T-helper 2 cell (primary cell): Measurements from ENCODE around the gene SCG5.

ENCODE experiments used
- DNase-seq, 5 experiments: peaks; one replicate each; pipeline versions ENCODE4 v3.0.0 to v3.0.0-alpha.2; 2012 to 2022

Gene SCG5

DNA sequence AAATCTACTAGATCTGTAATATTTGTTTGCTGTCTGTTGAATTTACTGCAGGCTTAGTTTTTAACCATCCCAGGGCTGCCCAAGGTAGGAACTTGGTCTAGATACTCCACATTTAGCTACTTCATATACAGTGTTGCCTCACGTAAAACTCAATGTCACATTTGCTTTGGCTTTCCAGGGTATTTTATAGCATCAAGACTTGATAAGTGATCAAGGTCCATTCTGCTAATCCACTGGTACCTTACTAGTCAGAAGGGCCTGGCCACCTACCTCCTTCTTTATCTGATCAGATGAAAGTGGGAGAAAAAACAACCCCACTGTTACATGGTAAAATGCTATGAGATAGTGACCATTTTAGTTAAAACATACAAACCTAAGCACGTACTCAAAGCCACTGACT is 50.8 kb downstream of the SCG5 start:
- no peak for DNase-seq

DNA sequence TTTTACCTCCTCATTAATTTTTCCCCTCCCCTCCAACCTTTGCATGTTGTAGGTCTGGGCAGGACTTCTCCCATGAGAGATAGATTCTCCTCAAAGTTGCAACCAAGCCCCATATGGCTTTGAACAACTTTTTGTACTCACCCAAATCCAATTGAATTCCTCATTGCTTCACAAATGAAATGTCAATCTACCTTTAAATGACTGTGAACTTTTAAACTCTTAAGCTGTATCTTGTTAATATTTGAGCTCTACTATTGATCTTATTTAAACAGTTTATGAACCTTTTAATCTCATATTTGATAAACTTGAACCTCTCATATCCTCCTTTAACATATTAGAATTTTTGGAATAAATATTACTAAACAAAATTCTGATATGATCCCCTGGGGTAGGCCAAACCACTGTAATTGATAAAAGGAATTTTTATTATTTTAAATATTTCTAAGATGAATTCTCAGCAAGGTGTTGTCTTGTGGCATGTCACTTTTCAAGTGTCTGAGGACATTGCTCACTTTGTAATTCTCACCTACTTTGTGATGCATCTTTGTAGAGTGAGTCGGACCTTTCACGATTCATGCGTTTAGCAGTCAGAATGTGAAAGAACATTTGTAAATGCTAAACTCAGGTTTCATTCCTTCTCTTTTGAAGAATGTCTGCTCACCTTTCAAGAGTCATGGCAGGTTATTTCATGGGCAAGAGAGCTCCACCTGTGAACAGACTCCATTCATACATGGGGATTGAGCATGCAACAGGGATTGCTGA is 52.9 kb downstream of the SCG5 start:
- DNase-seq, result no peak

DNA sequence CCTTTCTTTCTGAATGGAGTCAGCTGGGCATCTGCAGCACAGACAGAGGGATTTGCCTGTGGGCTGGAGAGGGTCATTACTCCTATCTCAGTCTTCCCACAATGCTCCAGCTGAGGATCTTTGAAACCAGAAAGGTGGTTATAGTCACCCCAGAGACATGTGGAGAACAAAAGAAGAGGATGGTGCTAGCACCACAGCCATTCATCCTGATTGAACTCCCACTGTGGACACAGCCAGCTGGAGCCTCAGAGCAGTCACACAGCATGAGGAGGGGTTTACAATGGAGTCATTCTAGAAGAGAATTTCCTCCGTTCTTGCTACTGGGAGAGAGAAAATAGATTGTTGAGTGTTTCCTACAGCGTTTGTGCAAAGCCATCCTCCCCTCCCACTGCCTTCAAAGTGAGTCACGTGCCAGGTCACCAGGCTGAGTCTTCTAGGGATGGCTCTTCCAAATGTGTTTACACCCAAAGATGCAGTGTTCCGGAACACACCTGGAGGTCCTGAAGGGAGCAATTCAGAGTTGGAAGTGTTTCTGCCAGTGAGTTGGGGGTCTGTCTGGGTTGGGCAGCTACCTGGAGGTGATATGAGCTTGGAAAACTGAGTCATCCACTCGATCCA is 57.4 kb downstream of the SCG5 start:
- no peak for DNase-seq

DNA sequence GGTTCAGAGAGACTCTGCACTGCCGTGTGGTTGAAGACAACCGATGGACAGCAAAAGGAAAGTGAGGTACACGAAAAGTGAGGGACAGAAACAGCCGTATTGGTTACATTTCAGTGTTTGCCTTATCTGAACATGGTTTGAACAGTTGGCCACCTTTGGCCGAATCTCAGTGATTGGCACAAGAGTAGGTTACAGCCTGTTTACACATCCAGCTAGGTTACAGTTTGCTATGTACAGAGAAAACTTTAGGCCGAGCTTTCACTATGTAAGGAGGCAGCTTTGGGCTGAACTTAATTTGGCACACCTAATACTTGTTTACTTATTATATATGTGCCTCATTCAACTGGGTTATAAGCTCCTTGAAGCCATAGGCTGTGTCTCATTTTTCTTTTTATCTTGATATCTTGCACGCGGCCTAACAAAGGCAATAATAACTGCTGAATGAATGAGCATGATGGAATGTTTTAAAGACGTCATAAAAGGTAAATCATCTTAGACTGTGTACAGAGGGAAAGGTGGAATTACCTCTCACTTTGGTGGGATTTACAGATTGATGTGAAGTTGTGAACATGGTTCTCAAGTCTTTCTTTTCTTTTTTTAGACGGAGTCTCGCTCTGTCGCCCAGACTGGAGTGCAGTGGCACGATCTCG is 59.1 kb downstream of the SCG5 start:
- DNase-seq, result no peak

DNA sequence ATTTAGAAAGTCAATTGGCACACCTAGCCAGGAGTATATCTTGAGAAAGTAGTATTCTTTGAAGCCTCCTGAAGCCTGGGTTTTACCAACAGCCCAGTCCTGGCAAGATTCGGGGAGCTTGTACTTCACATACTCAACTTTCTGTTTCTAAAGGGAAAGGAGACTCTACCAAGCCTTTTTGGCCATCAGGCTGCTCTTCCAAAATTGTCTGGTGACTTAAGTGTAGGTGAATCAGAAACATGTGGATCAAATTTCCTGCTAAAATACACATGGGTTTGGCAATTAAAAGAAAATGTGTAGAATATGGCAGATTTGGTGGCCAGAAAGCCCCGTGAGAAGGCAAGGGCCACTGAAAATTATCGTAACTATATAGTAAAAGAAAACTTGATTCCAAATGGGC is 60.4 kb downstream of the SCG5 start:
- no peak for DNase-seq

DNA sequence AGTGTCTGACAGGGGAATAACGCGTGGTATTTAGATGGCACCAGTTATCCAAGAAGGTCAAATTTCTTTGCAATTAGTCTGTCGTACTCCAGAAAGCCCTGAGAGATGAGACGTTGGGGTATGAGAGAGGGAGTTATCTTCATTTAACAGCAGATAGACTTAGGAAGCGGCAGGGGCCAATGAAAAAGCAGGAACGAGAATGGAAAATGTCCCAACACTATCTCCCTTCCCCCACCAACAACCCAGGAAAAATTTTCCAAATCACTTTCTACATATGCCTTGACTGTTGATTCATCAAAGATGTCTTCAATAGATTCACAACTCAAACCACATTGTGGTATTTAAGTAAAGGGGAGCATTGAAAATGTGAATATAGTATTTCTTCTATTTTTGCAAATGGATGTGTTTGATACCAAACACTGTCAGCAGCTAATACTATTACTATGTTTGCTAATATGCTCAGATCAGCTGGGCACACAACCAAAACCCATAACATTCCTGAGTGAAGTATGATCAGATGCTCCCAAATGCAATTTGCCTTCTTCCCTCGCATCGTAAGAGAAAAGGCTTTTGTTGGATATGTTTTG is 63.0 kb downstream of the SCG5 start:
- no peak for DNase-seq

DNA sequence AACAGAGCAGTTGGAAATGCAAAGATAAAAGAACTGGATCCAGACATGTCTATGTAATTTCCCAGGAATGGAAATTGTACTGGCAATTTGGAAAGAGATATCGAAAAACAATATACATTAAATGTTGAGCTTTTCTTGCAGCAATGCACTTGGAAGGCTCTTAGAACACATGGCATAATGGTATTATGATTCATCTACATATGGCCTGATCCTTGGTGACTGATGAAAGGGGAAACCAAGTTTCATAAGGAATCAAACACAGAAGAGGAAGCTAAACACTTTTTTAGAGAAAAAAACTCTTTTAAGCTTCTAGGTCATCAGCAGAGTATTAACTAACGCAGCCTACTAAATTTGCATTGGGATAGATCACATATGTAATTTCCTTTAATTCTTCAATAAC is 63.9 kb downstream of the SCG5 start:
- DNase-seq, result no peak

DNA sequence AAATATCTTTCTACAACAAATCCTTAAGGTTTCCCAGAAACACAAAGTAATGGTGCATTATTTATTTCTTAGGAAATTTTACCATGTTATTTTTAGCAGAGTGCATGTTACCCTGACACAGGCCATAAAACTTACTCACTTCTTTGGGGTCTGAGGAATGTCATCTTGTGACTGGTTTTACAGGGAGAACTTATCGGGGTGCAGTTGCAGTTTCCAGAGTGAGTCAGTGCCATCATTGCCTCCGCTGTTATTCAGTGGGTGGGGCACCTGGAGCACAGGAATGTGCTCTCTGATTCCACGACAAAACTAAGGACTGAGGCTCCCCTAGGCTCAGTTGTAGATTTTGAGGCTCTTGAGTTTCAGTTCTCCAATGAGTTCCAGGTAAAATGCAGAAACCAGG is 65.2 kb downstream of the SCG5 start:
- DNase-seq, result no peak

DNA sequence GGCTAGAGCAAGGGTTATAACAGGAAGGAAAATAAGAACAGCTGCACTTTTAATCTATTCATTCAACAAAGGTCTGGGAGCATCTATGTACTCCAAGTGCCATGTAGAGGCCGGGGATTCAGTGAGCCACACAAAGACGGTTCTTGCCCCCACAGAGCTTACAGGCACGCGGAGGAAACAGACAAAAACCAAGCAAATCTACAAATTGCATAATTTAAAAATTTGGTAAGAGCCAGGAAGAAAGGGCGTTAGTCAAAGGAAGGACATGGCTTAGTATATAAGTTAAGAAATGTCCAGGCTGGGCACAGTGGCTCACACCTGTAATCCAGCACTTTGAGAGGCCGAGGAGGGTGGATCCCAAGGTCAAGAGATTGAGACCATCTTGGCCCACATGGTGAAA is 65.9 kb downstream of the SCG5 start:
- DNase-seq, result no peak

DNA sequence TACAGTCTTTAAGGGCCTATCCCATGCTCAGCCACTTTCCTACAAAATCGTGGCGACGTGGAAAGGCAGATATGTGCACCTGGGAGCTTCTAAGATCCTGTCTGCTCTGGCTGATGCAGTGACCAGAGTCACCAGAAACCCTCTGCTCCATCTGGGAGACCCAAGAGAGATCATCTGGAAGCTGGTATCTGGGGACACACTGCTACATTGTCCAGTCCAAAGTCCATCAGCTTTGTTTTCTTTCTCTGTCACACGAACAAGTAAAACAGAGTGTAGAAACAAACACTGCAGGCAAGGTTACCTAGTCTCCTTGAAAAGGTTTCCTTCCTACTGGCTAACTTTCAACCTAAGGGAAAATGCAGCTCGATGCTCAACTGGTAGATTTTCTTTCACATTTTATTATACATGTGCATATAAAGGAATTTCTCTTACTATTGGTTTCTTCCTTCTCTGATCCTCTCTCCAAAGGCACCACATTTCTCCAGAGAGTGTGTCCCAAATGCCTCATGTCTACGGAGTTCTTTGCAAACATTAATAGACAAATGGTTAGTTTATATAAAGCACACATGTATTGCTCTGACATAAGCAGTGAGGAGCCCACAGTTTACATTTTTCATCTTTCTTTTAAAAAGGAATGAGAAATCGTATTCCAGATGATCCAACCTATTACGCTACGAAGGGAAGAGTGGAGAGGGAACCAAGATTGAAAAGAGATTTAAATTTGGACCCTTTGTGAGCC is 68.0 kb downstream of the SCG5 start:
- DNase-seq, result no peak

DNA sequence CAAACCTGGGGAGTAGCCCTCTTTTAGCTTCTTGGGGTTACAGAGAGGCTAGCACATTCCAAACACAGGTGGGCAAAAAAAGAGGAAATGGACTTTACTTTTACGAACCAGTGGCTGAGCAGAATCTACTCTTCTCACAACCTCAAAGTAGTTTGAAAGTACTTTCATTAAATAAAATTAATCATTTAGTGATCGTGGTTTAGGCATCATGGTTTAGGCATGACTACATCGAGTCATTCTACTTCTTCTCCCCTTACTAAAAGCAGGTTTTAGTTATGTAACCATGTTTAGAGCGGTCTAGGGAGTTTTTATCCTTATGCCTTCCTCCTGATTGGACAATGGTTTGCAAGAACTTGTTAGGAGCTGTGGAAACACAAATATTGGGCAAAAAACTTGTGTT is 73.8 kb downstream of the SCG5 start:
- DNase-seq, result no peak

DNA sequence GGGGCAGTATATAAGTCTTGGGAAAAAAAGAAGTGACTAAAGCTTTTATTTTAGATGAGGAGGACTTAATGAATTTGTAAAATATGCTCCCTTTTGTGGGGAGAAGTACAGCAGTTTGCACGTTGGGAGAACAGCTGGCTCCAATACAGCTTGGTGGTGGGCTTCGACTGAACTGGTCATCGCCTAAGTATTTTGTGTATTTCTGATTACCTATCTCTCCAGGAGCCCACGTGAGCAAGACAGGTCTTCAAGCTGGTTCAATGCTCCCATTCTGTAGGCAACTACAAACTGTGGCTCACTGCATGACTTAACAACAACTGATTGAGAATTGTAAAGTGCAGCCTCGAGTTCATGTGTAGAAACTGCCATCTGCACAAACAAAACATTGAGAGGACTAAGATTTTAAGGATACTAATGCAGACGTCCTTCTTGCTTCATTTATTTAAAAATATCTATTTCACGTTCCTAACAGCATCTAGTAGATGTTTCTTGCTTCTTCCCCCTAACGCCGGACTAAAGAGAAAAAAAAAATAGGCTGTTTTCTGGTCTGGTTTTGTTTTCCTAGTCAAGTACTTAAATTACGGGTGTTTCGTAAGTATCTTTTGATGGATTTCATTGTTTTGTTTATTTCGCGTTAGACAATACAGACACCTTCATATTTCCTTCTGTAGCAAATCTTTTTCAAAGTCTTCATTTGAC is 74.9 kb downstream of the SCG5 start:
- DNase-seq, result no peak

DNA sequence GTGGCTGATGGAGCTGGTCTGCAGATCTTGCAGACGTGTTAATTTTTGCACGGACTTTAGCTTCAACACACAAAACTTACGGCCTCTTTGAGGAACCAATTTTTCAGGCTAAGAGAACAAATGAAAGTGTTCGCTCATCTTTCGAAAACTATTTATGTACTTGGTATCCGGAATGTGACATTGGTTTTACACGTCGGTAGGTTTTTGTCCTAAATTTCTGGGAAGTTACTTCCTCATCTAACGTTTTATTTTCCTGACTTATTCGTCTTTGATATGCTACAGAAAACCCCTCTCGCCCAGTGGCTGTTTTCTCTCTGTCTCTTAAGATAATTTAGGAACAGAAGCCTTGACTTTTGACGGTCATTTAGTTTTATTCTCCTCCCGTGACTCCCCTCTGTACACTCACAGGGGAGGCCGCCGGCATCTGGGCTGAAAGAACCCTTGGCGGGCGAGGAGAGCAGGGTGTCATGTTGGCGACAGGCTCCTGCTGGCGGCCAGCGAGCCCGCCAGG is 75.5 kb downstream of the SCG5 start:
- DNase-seq, result peak in 1 of 5 experiments; percentile 3

DNA sequence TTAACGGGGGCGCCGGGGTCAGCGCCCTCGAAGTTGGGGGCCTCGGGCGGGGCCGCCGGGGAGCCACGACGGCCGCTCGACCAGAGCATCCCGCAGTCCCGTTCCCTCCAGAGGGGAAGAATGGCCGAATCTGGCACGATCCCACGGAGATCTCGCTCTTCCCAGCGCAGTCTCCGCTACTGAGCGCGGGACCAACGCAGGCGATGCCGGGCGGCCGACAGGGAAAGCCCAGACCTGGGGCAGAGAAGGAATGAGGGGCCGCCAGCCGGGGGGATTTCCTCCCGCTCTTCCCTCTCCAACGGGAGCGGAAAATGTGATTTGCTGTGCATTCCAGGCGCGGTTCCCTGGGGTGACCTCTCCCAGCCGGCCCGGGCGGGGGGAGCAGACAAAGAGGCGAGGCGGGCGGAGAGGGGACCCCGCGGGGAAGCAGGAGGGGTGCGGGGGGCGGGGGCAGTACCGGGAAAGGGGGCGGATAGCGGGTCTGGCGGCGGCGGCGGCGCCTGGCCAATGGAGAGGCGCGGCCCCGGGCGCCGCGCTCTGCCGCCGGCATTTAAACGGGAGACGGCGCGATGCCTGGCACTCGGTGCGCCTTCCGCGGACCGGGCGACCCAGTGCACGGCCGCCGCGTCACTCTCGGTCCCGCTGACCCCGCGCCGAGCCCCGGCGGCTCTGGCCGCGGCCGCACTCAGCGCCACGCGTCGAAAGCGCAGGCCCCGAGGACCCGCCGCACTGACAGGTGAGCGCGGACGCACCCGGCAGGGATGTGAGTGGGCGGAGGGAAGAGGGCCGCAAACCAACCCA is 76.1 kb downstream of the SCG5 start, which contains the start of gene GREM1:
TSS of gene GREM1 (plus strand) at position 579 of the 801 bp plus-strand sequence. CDS start 12,687 bp downstream, outside the sequence.
- peak in 1 of 5 experiments; percentile 2 for DNase-seq

DNA sequence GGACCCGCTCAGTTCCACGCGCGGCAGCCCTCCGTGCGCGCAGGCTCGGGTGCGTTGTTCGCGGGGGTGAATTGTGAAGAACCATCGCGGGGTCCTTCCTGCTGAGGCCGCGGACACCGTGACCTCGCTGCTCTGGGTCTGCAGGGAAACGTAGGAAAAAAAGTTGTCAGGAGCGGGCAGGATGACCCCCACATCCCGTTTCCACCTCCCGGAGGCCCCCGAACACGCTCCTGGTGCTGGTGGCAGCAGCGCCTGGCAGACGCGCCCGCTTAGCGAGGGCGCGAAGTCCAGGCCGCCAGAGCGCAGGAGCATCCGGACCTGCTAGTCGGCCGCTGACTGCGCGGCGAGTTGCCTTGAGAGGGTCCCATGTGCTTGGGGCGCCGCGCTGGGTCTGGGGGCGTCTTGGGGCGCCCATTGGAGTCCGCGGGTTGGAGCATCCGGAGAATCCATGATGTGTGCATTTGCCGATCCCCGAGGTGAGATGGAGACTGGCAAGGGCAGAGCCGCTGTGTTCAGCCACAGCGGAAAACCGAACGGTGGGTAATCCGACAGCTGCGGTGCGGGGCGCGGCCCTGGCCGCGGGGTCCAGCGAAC is 76.8 kb downstream of the SCG5 start:
- peak in 1 of 5 experiments; percentile 16 for DNase-seq

DNA sequence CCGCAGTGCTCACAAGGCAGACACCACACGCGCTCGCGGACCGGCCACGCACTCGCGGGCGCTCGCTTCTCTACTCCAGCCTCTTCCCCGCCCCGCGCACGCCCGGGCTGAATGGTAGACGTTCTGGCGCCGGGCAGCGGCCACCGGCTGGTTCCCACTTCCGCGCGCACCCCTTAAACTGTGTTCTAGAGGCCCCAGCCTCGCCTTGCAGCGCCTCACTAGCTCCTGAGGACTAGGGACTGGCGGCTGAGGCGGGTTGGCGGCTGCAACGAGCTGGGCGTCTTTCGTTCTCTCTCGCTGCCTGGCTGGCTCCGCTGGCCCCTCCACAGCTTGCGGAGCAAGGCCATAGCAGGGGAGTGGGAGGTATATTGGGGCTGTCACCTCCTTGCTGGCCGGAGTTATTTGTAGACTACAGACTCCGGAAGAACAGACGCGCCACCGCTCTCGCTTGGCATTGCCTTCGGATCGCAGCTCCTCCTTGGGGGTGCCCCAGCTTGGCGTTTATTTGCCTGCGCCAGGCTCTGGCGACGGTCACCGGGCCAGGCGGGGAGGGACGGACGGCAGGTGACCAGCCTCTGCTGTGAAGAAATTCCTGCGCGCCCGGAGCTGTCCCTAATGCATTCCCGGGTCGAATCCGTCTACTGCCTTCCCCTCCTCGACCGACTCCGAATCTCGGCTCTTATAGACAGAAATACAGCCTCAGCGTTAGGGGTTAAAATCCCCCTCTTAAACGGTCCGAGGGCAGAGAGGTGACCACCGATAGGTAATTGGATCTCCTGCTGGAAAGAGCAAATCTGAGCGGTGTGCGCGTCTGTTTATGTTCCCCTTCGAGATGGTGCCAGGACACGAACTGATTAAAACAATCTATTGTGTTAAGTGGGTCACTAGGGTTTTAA is 77.6 kb downstream of the SCG5 start:
- peak in 1 of 5 experiments; percentile 30 for DNase-seq

DNA sequence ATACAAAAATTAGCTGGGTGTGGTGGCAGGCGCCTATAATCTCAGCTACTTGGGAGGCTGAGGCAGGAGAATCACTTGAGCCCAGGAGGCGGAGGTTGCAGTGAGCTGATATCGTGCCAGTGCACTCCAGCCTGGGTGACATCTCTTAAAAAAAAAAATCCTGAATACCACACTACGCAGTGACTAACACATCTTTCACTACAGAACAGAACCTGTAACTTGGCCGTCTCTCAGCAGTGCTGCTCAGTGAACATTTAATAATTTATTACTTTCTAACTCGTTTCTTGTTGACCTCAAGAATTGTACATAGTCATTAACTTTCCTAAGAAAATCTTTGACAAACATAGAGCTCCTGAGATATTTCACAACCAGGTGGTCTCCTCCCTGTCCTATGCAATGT is 80.1 kb downstream of the SCG5 start:
- no peak for DNase-seq

DNA sequence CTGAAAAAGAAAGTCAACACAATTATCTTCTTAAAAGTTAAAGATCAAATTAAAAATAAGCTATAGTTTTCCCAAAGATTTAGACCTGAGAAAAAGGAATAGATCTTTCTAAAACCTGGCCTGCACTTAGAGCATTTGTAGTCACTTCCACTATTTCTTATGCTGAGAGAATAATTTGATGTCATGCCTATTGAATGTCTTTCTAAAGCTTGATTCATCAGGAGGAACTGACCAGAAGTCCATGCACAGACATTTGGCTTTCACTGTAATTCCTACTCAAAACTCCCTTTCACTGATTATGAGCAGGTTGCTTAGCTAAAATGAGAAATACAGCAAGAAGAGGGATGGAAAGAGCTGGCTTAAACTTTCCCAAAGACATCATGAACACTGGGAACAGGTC is 80.6 kb downstream of the SCG5 start:
- no peak for DNase-seq

DNA sequence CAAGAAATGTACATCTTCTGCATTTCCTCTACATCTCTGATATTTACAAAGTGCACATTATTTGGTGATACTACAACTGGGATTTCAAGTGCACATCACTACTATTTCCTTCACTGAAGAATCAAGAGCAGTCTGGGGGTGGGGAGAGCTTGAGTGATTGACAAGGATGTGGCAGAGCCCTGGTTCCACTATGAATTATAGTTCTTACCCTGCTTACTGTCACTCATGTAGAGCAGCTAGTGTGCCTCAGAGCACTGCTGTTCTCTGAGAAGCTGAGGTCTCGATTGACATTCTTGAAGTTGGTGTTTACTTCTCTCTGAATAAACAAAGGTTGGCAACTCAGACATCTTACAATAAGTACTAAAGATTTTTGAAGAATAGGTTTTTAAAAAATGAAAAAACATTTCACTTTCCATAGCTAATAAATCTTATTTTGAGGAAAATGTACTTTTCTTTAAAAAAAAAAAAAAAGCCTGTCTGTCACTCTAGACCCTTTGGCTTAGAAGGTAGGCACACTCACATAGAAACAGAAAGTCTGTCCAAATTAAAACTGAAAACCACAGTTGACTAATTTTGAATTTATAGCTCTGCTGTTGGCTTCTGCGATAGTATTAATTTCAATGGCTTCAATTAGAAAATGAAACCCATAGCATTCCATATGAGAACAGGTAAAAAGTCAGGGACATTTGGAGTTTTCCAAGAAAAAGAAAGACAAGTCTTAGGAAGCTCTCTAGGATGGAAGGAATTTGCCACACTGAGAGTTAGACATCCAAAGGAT is 81.8 kb downstream of the SCG5 start:
- DNase-seq, result peak in 1 of 5 experiments; percentile 74
